Lung (tissue), 16 donors: ENCODE results near the gene AASS. TPM values are rescaled to one million over a fixed set of nuclear protein-coding genes. Genes with fewer than 3 reads are reported as not detected.
A peak's percentile ranks its signal among the peaks of the same experiment; 100 is the strongest.

Experiments used
- ATAC-seq: fragments of 200-7000 bp; cut with Tn5 transposase; one replicate; pipeline ENCODE4 v1.9.1; 2020; ENCODE audit warnings: moderate number of reproducible peaks; ENCODE audit not compliant: insufficient read depth, low FRiP score
- DNase-seq, 3 donors: peaks; one replicate each; pipeline ENCODE4 v3.0.0-alpha.2; 2013 to 2017
- H3K27ac ChIP-seq, 2 donors: one replicate each; pipeline ENCODE4 v1.5.1; 2013; ENCODE audit warnings: mild to moderate bottlenecking in 2 of 2, moderate library complexity in 2 of 2, control low read depth in 1 of 2, inconsistent platforms in 1 of 2, low read depth in 1 of 2, low read length in 1 of 2
- H3K27me3 ChIP-seq, 3 donors: one replicate each; pipeline ENCODE4 v1.5.1; 2013; ENCODE audit warnings: low read length in 2 of 3; ENCODE audit not compliant: control insufficient read depth in 3 of 3, insufficient read depth in 3 of 3
- H3K36me3 ChIP-seq, 4 donors: one replicate each; pipeline ENCODE4 v1.5.1; 2013; ENCODE audit warnings: low read length in 4 of 4, mild to moderate bottlenecking in 1 of 4, moderate library complexity in 1 of 4; ENCODE audit not compliant: control insufficient read depth in 4 of 4, insufficient read depth in 4 of 4
- H3K4me1 ChIP-seq, 5 donors: one replicate each; pipeline ENCODE4 v1.5.1; 2013; ENCODE audit warnings: low read length in 5 of 5, mild to moderate bottlenecking in 2 of 5, moderate library complexity in 1 of 5; ENCODE audit not compliant: control insufficient read depth in 5 of 5, insufficient read depth in 5 of 5
- H3K4me3 ChIP-seq: one replicate; pipeline ENCODE4 v1.5.1; 2013; ENCODE audit warnings: mild to moderate bottlenecking, control low read depth, moderate library complexity
- H3K9ac ChIP-seq, 2 donors: one replicate each; pipeline ENCODE4 v1.5.1; 2013; ENCODE audit warnings: low read length in 2 of 2, control low read depth in 1 of 2; ENCODE audit not compliant: insufficient read depth in 1 of 2
- H3K9me3 ChIP-seq, 4 donors: one replicate each; pipeline ENCODE4 v1.5.1; 2013; ENCODE audit warnings: low read length in 3 of 4, mild to moderate bottlenecking in 1 of 4, moderate library complexity in 1 of 4; ENCODE audit not compliant: control insufficient read depth in 4 of 4, insufficient read depth in 3 of 4
- CTCF ChIP-seq: IDR thresholded peaks from 2 replicates; pipeline ENCODE4 v1.5.1; 2012; ENCODE audit warnings: mild to moderate bottlenecking; ENCODE audit errors: control extremely low read depth, extremely low read depth
- WGBS, 2 donors: extraction: QIAGEN DNeasy Blood & Tissue Kit; methylation state at CpG; one replicate each; pipeline ENCODE4 v1.1.7; 2013; 5-methylcytosine and 5-hydroxymethylcytosine counted together
- long read RNA-seq, 5 donors: transcript quantifications; one replicate each; lab custom pipeline, GENCODE V29; 2026
- polyA plus RNA-seq, 2 donors: library from polyadenylated mRNA; stranded (reverse); fragments of 200-250 nt; gene quantifications; one replicate each; pipeline ENCODE4 v1.2.1, GENCODE V29; 2013
- total RNA-seq, 2 donors: library from RNA; depleted of rRNA in 1 of 2; stranded (reverse); fragments of >200 nt in 1 of 2; gene quantifications; one replicate each; pipeline ENCODE4 v1.2.1, GENCODE V29; 2014 to 2021
- donor health status: control.
- donor health status: control.
- donor health status: Bipolar disorder and iron deficiency.
- donor health status: healthy.
- donor health status: DM: yes; HTN: yes; CAD: no.

AASS gene
- total RNA-seq (10 to 100 TPM; 36.9 to 98.4 TPM), polyA plus RNA-seq (10 to 100 TPM; 11.6 to 13.7 TPM)
- long read RNA-seq, donor 1, partial matches to known transcripts, result 34 of 35 reads
- long read RNA-seq, donor 1, other reads (novel, unspliced or antisense), result 0 of 35 reads
- long read RNA-seq, donor 2, result 0 reads
- long read RNA-seq, donor 3, partial matches to known transcripts, result 5 of 5 reads
- long read RNA-seq, donor 3, other reads (novel, unspliced or antisense), result 0 of 5 reads
- long read RNA-seq, donor 4, result 0 reads
- long read RNA-seq, donor 5, partial matches to known transcripts, result 28 of 28 reads
- long read RNA-seq, donor 5, other reads (novel, unspliced or antisense), result 0 of 28 reads

DNA sequence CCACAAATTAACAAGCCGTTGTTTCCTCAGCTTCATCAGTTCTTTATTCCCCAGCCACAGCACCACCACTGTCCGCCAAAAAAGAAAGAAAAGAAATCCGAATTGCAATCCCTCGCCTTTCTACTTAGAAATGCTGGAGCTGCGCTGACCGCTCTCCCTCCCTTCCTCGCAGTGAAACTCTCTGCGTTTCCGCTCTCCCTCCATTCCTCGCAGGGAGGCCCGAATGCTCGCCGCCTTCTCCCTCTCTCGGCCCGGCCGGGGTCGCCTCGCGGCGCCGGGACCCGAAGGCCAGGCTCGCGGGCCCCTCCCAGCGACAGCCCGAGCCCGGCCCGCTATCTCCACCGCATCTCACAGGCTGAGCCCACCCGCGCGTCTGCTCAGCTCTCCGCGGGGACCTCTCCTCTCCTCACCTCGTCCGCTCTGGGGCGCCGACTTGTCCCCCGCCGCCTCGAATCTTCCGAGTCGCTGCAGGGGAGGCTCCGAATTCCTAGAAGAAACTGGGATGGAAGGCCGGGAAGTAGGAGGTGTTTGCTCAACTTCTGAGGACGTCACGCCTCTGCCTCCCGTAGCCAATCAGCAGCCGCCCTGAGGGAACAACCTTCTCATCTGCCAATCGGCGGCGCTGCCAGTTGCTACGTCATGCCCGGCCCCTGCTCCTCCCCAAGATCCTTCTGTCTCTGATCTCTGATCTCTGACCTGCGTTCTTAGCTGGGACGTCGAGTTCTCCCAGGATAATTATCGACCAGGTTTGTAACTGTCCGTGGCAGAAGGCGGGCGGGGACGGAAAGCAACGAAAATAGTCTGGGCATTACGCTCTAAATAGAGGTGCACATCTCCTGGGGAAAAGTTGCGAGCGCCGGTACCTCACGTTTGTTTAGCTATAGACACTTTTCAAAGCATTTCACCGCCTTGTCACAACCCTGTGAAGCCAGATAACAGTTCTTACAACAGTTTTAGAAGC, at the start of gene AASS:
Gene AASS, minus strand, starts transcription at position 499 of the 961 bp plus-strand sequence. CDS start 10,523 bp downstream, outside the sequence.
- Histone ChIP-seq H3K4me1 (peaks cover 0 to 11% (median 9%) of the 10 kb centered on the region in 5 donors), H3K9ac (peak within 1 kb of the TSS; percentile 85 to 91), H3K27me3 (peaks cover 0 to 2% (median 0%) of the 10 kb centered on the region in 3 donors), H3K9me3 (no peaks in the 10 kb centered on the region), H3K4me3 (peak within 1 kb of the TSS; percentile 77), H3K36me3 (no peaks in the 10 kb centered on the region), H3K27ac (peak within 1 kb of the TSS; percentile 95 to 99)
- no peak for TF ChIP-seq CTCF
- 0 to 1% methylated on average over 67 to 69 of the region's 69 CpGs for WGBS, 2 donors
- DNase-seq, result peak; percentile 98 to 99 (median 99)
- ATAC-seq, result peak; percentile 97

DNA sequence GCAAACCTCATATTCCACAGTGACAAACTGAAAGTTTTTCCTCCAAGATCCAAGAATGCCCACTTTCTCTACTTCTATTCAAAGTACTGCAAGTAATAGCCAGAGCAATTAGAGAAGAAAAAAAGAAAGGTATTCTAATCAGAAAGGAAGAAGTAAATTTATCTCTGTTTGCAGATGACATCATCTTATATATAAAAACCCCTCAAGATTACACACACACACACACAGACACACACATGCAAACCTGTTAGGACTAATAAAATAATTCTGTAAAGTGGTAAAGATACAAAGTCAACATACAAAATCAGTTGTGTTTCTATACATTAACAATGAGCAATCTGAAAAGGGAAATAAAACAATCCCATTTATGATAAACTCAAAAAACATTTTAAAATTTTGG, 44.7 kb upstream of the AASS start:
- ATAC-seq (no peak), DNase-seq (no peak)
- H3K36me3 ChIP-seq, result no peaks in the 10 kb centered on the region
- TF ChIP-seq CTCF, result no peak
- no peak overlapping the region for H3K27ac ChIP-seq
- peaks cover 0 to 2% (median under 1%) of the 10 kb centered on the region in 4 donors for H3K9me3 ChIP-seq
- no peaks in the 10 kb centered on the region for H3K27me3 ChIP-seq
- no peak overlapping the region for H3K9ac ChIP-seq
- H3K4me3 ChIP-seq, result no peak overlapping the region
- H3K4me1 ChIP-seq, result no peaks in the 10 kb centered on the region

- WGBS, 2 donors, result 80 to 89% methylated on average over 3 of the region's 3 CpGs
- DNase-seq (no peak), ATAC-seq (no peak)
- Histone ChIP-seq H3K36me3 (no peaks in the 10 kb centered on the region), H3K9me3 (peaks cover 0 to 1% (median 0%) of the 10 kb centered on the region in 4 donors), H3K9ac (no peak overlapping the region), H3K27me3 (no peaks in the 10 kb centered on the region), H3K4me1 (no peaks in the 10 kb centered on the region), H3K27ac (no peak overlapping the region), H3K4me3 (no peak overlapping the region)
- TF ChIP-seq CTCF, result no peak
Measured at GRCh38 chr7:122183106-122183505, 39.1 kb upstream of the AASS start.
